HCT116 (cell line): Measurements from ENCODE around the gene PKN1. TPM values are rescaled to one million over a fixed set of nuclear protein-coding genes. Genes with fewer than 3 reads are reported as not detected.

Experiments used
- ATAC-seq: fragments of 200-7000 bp; cut with Tn5 transposase; 2 replicates; pipeline ENCODE4 v1.9.1; 2020; ENCODE audit warnings: mild to moderate bottlenecking, moderate library complexity
- BruUV-seq: library from RNA; stranded (reverse); fragments of 400-500 nt; replicated peaks from 2 replicates; lab custom pipeline; 2021; lab: Mats Ljungman, UMichigan
- CTCF ChIA-PET: fragments of 300-600 bp; sonication (Branson Sonifier 250); formaldehyde crosslinking; loops from one replicate; lab custom pipeline; 2021; ENCODE audit warnings: antibody characterized with exemption; lab: Charles Lee
- POLR2A ChIA-PET: fragments of 300-600, 350-600 bp; sonication (Branson Sonifier 250); formaldehyde crosslinking; loops from one replicate; lab custom pipeline; 2021; ENCODE audit warnings: antibody characterized with exemption; lab: Charles Lee
- RAD21 ChIA-PET, 2 experiments: fragments of 300-600 bp; sonication (Branson Sonifier 250); formaldehyde crosslinking; loops; one replicate each; lab custom pipeline; 2023; ENCODE audit warnings: low total read pairs in 2 of 2; ENCODE audit not compliant: uncharacterized antibody in 2 of 2, unreplicated experiment in 2 of 2, low non-redundant PET in 1 of 2; lab: Charles Lee
- DNase-seq: peaks from one replicate; pipeline ENCODE4 v3.0.0-alpha.2; 2010; ENCODE audit warnings: low read depth, low spot score
- H2AFZ ChIP-seq: fragments of 200-600 bp; shearing (Covaris generic), sonication (generic); 2 replicates; pipeline ENCODE4 v1.6.1; 2017; ENCODE audit warnings: low read depth, mixed run types, mixed read lengths, antibody characterized with exemption, low read length; ENCODE audit not compliant: poor library complexity, severe bottlenecking
- H3K27ac ChIP-seq: 2 replicates; pipeline ENCODE4 v1.5.1; 2012; ENCODE audit warnings: low read depth, low read length
- H3K27me3 ChIP-seq: fragments of 200-600 bp; sonication (generic); 2 replicates; pipeline ENCODE4 v1.6.1; 2016; ENCODE audit warnings: mixed run types, low read length, mixed read lengths; ENCODE audit not compliant: insufficient read depth
- H3K36me3 ChIP-seq, 2 experiments: fragments of 200-500 bp in 1 of 2; fragments of 200-600 bp in 1 of 2; sonication (Bioruptor generic) in 1 of 2; sonication (generic) in 1 of 2; 2 replicates each; pipeline versions ENCODE4 v1.5.1 to v1.6.1; 2014 to 2016; ENCODE audit warnings: low read length in 2 of 2, inconsistent platforms in 1 of 2, mixed read lengths in 1 of 2, mixed run types in 1 of 2; ENCODE audit not compliant: insufficient read depth in 2 of 2, control insufficient read depth in 1 of 2
- H3K4me1 ChIP-seq, 2 experiments: fragments of 200-600 bp in 1 of 2; sonication (generic) in 1 of 2; 2 replicates each; pipeline versions ENCODE4 v1.5.1 to v1.6.1; 2012 to 2017; ENCODE audit warnings: low read length in 2 of 2, inconsistent platforms in 1 of 2, mild to moderate bottlenecking in 1 of 2, mixed read lengths in 1 of 2, mixed run types in 1 of 2, moderate library complexity in 1 of 2; ENCODE audit not compliant: insufficient read depth in 2 of 2, control insufficient read depth in 1 of 2
- H3K4me2 ChIP-seq: fragments of 200-600 bp; sonication (generic); 2 replicates; pipeline ENCODE4 v1.6.1; 2017; ENCODE audit warnings: mixed run types, low read length, mixed read lengths
- H3K4me3 ChIP-seq, 2 experiments: fragments of 200-600 bp in 1 of 2; sonication (generic) in 1 of 2; replicated peaks in 1 of 2; 2 replicates each; pipeline ENCODE4 v1.5.1; 2011 to 2016; ENCODE audit warnings: low read length in 2 of 2, control low read depth in 1 of 2, low read depth in 1 of 2, mild to moderate bottlenecking in 1 of 2, mixed read lengths in 1 of 2, mixed run types in 1 of 2
- H3K79me2 ChIP-seq: fragments of 200-600 bp; sonication (generic); 2 replicates; pipeline ENCODE4 v1.6.1; 2017; ENCODE audit warnings: mild to moderate bottlenecking, mixed run types, low read length, moderate library complexity, mixed read lengths; ENCODE audit not compliant: insufficient read depth
- H3K9ac ChIP-seq: fragments of 200-600 bp; sonication (generic); 2 replicates; pipeline ENCODE4 v1.6.1; 2016; ENCODE audit warnings: low read length, mixed read lengths
- H3K9me2 ChIP-seq: fragments of 200-600 bp; sonication (generic), shearing (Covaris generic); 2 replicates; pipeline ENCODE4 v1.6.1; 2017; ENCODE audit warnings: mixed run types, mild to moderate bottlenecking, moderate library complexity; ENCODE audit not compliant: insufficient read depth
- H3K9me3 ChIP-seq, 2 experiments: fragments of 200-500 bp in 1 of 2; fragments of 200-600 bp in 1 of 2; sonication (Bioruptor generic) in 1 of 2; sonication (generic) in 1 of 2; 2 replicates each; pipeline ENCODE4 v1.6.1; 2014 to 2017; ENCODE audit warnings: low read length in 2 of 2, mixed read lengths in 2 of 2, inconsistent platforms in 1 of 2, low read depth in 1 of 2, mild to moderate bottlenecking in 1 of 2, mixed run types in 1 of 2, moderate library complexity in 1 of 2; ENCODE audit not compliant: control insufficient read depth in 1 of 2, insufficient read depth in 1 of 2
- H4K20me1 ChIP-seq: fragments of 200-600 bp; sonication (generic), shearing (Covaris generic); 2 replicates; pipeline ENCODE4 v1.6.1; 2017; ENCODE audit warnings: mixed run types, mild to moderate bottlenecking, moderate library complexity; ENCODE audit not compliant: insufficient read depth
- CEBPB ChIP-seq: IDR thresholded peaks from 2 replicates; pipeline ENCODE4 v1.6.1; 2012; ENCODE audit warnings: low read depth
- EGR1 ChIP-seq: IDR thresholded peaks from 2 replicates; pipeline ENCODE4 v1.6.1; 2012; ENCODE audit warnings: low read depth
- FOSL1 ChIP-seq: IDR thresholded peaks from 2 replicates; pipeline ENCODE4 v1.6.1; 2012; ENCODE audit warnings: low read depth
- POLR2A ChIP-seq: IDR thresholded peaks from 2 replicates; pipeline ENCODE4 v1.7.0; 2011; ENCODE audit warnings: borderline replicate concordance; ENCODE audit not compliant: insufficient read depth, insufficient read length; ENCODE audit errors: extremely low read depth
- POLR2AphosphoS5 ChIP-seq: IDR thresholded peaks from 2 replicates; pipeline ENCODE4 v1.6.1; 2011; ENCODE audit warnings: mild to moderate bottlenecking, low read depth, low read length, moderate library complexity
- RAD21 ChIP-seq: IDR thresholded peaks from 2 replicates; pipeline ENCODE4 v1.6.1; 2012; ENCODE audit warnings: low read depth, mild to moderate bottlenecking
- SIN3A ChIP-seq: IDR thresholded peaks from 2 replicates; pipeline ENCODE4 v1.6.1; 2012; ENCODE audit warnings: low read depth
- SP1 ChIP-seq: IDR thresholded peaks from 2 replicates; pipeline ENCODE4 v1.6.1; 2012; ENCODE audit warnings: low read depth
- SRF ChIP-seq: IDR thresholded peaks from 2 replicates; pipeline ENCODE4 v1.6.1; 2012; ENCODE audit warnings: low read depth
- TCF7L2 ChIP-seq: IDR thresholded peaks from 2 replicates; pipeline ENCODE4 v1.7.0; 2011; ENCODE audit warnings: borderline replicate concordance, inconsistent platforms; ENCODE audit not compliant: insufficient read depth, insufficient read length; ENCODE audit errors: extremely low read depth
- YY1 ChIP-seq: IDR thresholded peaks from 2 replicates; pipeline ENCODE4 v1.6.1; 2011; ENCODE audit warnings: low read length, low read depth, moderate library complexity, mild to moderate bottlenecking; ENCODE audit not compliant: insufficient replicate concordance; ENCODE audit errors: extremely low read depth
- ZFX ChIP-seq: fragments of 450-650 bp; IDR thresholded peaks from 2 replicates; pipeline ENCODE4 v1.6.1; 2017
- intact Hi-C: fragments of 100-400 bp; cut with micrococcal nuclease; formaldehyde crosslinking; loops from 2 replicates; pipeline ENCODE4 v1.10.0; 2022
- total RNA-seq: library from RNA; stranded (reverse); gene quantifications from one replicate; pipeline ENCODE4 v1.2.1, GENCODE V29; 2021; ENCODE audit not compliant: unreplicated experiment

The PKN1 gene
- total RNA-seq, 1 experiment from 2014 or later, result 248 TPM

GRCh38 chr19:14517840-14518505 lies 84.9 kb downstream of the PKN1 start, which contains the start of gene DNAJB1:
Gene DNAJB1, minus strand, starts transcription at chr19:14518397. Its CDS starts 48 bp downstream, at chr19:14518349.
- no peak within 1 kb of the TSS for H2AFZ ChIP-seq

More at GRCh38 chr19:14517840-14518505, 84.9 kb downstream of the PKN1 start, which contains the start of gene DNAJB1:
- TF ChIP-seq ZFX (peak; percentile 98), TCF7L2 (peak; percentile 44), CEBPB (no peak), SIN3A (peak; percentile 95), POLR2A (peak; percentile 89), POLR2AphosphoS5 (peak; percentile 95), FOSL1 (no peak), SRF (no peak), SP1 (no peak; the same call in 1 of the 2 replicates), YY1 (peak; percentile 43), RAD21 (peak; percentile 18; the same call in 1 of the 2 replicates), EGR1 (no peak)
- TF ChIP-seq, all 23 proteins: peak for 7
- Histone ChIP-seq H3K9me3 (no peaks in the 10 kb centered on the region), H3K4me1 (peaks cover 48 to 83% of the 10 kb centered on the region in 2 experiments), H3K9ac (peak within 1 kb of the TSS; percentile 99), H3K27me3 (no peaks in the 10 kb centered on the region), H4K20me1 (peaks cover 38% of the 10 kb centered on the region; the same call in 1 of the 2 replicates), H3K27ac (peak within 1 kb of the TSS; percentile 97), H3K4me3 (peak within 1 kb of the TSS; percentile 90 to 96), H3K36me3 (peaks cover 7 to 30% of the 10 kb centered on the region in 2 experiments; a peak in 3 of 4 replicates), H3K4me2 (peak within 1 kb of the TSS; percentile 95), H3K9me2 (no peaks in the 10 kb centered on the region), H3K79me2 (peaks cover 44% of the 10 kb centered on the region)
- ChIA-PET CTCF (interaction anchor here (0.7 to 1.9 kb wide), 3 partner anchors 11 to 40 kb away, joined by 3 to 4 read pairs (median 4); no protein-coding TSS in a partner anchor), POLR2A (interaction anchor here (0.6 to 4.7 kb wide), 23 partner anchors 8 to 1123 kb away, joined by 3 to 112 read pairs (median 4); partner anchors contain the start of genes ASF1B, GIPC1, NDUFB7 and TECR), RAD21 (interaction anchor here in 1 of 2 experiments (1.7 kb wide), 1 partner anchor 54 kb away, joined by 4 read pairs; the partner anchor contains the start of gene NDUFB7)
- intact Hi-C loops, result no loop called here
- ATAC-seq (peak; percentile 72), DNase-seq (no peak)
- BruUV-seq, result no TSS peak
